Measurements from ENCODE around the gene FAM200B. TPM values are rescaled to one million over a fixed set of nuclear protein-coding genes. Genes with fewer than 3 reads are reported as not detected.

Gene FAM200B
- total RNA-seq, 1 donor from 2014 or later = 12.1 TPM

DNA sequence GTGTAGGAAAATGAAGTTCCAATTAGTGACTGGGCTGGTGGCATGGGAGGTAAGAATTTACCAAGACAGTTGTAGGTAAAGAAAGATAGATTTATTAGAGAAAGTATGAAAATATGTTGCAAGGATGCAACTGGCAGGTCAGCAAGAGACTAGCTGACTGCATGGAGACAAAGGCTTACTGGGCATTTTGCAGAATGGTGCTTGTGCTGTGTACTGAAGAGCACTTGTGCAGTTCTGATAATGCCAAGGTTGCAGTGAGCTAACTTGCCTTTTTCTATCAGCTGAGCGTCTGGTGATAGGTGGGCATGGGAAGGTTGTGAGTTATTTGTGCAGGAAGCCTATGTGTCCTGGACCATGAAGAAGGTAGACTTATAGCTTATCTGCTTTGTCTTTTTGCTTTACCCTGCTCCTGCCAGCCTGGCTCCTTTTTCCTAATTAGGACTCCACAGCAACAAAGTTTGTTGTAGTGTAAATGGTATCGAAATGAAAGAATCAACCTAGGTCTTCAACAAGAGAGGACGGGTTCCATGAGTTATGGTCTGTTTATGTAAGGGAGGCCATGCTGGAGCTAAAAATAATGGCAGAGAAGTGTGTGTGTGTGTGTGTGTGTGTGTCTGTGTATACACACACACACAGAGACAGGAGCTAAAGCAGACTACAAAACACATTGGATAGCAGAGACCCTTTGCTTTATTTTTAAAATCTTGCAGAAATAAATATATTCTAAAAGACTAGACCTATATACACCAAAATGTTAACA lies 36.2 kb downstream of the FAM200B start:
- Histone ChIP-seq H3K36me3 (ENCODE audit: control insufficient read depth, insufficient read depth, low read length) (no peaks in the 10 kb centered on the region), H3K27me3 (ENCODE audit: control insufficient read depth, insufficient read depth, low read length) (no peaks in the 10 kb centered on the region), H3K4me3 (ENCODE audit: low read depth, low read length) (no peak overlapping the region)
- TF ChIP-seq, protein P1, sequence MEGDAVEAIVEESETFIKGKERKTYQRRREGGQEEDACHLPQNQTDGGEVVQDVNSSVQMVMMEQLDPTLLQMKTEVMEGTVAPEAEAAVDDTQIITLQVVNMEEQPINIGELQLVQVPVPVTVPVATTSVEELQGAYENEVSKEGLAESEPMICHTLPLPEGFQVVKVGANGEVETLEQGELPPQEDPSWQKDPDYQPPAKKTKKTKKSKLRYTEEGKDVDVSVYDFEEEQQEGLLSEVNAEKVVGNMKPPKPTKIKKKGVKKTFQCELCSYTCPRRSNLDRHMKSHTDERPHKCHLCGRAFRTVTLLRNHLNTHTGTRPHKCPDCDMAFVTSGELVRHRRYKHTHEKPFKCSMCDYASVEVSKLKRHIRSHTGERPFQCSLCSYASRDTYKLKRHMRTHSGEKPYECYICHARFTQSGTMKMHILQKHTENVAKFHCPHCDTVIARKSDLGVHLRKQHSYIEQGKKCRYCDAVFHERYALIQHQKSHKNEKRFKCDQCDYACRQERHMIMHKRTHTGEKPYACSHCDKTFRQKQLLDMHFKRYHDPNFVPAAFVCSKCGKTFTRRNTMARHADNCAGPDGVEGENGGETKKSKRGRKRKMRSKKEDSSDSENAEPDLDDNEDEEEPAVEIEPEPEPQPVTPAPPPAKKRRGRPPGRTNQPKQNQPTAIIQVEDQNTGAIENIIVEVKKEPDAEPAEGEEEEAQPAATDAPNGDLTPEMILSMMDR (IDR thresholded peaks at IDR 0.05; ENCODE audit: insufficient read depth, low read length, severe bottlenecking) = no peak
- DNase-seq (ENCODE audit: low read depth) (no peak), FAIRE-seq (no peak)

DNA sequence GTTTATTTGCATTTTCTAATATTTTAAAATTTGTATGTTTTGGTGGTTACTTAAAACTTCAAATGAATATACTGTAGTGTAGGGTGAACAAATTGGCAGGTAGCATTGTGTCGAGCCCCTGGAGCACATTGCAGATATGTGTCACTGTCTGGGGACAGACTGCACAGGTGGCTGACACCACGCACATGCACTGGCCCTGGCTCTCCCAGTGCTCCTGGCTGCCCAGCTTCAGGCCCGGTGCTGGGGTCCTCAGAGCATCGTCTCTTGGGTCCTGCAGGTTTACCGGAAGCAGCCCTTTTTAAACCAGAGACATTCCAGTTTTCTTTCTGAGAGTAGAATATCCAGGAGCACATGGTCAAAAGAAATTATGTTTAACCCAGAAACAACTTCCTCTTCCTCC lies 36.8 kb downstream of the FAM200B start:
- H3K27me3 ChIP-seq (ENCODE audit: control insufficient read depth, insufficient read depth, low read length) = no peaks in the 10 kb centered on the region
- no peak for FAIRE-seq

DNA sequence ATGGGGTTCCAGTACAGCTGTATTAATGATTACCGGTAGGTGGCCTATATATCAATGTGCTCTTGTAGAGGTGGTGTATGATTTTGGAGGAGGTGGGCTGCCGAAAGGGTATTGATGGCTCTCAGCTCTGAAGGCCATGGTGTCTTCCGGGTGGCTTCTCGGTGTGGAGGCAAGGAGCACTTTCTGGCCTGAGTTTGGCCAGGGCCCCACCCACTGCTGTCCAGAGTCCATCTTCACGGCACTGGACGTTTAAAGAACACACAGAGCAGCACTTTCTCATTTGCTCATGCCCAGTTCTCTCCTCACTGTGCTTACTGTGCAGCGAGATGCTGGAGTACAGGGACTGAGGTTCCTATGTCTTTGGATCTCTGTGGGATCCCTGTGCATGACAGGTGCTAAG lies 37.3 kb downstream of the FAM200B start:
- no peak for FAIRE-seq
- TF ChIP-seq, protein P1 (IDR thresholded peaks at IDR 0.05; ENCODE audit: insufficient read depth, low read length, severe bottlenecking) = no peak

More for the DNA sequence above, 36.8 kb downstream of the FAM200B start:
- no peaks in the 10 kb centered on the region for H3K36me3 ChIP-seq (ENCODE audit: control insufficient read depth, insufficient read depth, low read length)
- H3K4me3 ChIP-seq (ENCODE audit: low read depth, low read length) = no peak overlapping the region
- TF ChIP-seq, protein P1 (IDR thresholded peaks at IDR 0.05; ENCODE audit: insufficient read depth, low read length, severe bottlenecking) = no peak
- DNase-seq (ENCODE audit: low read depth) = no peak

DNA sequence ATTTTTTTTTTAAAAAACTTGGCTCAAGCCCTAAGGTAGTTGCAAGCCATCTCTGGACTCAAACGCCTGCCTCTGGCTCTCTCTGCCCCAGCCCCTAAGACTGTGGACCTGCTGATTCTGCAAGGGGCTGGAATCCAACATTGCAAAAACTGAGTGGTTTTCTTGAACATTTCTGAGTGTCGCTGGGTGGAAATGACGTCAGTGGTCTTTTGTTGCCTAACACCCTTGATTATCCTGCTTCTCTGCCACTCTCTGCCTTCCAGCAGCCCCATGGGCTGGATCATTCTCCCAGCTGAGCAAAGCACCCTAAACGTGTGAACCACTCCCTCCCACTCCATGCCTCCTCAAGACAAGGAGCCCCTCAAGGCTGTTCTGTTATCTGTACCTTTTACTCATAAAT lies 37.9 kb downstream of the FAM200B start:
- no peaks in the 10 kb centered on the region for H3K36me3 ChIP-seq (ENCODE audit: control insufficient read depth, insufficient read depth, low read length)
- H3K27me3 ChIP-seq (ENCODE audit: control insufficient read depth, insufficient read depth, low read length) = no peaks in the 10 kb centered on the region
- no peak overlapping the region for H3K4me3 ChIP-seq (ENCODE audit: low read depth, low read length)
- TF ChIP-seq, protein P1 (IDR thresholded peaks at IDR 0.05; ENCODE audit: insufficient read depth, low read length, severe bottlenecking) = no peak
- FAIRE-seq (no peak), DNase-seq (ENCODE audit: low read depth) (no peak)

More for the DNA sequence above, 37.3 kb downstream of the FAM200B start:
- Histone ChIP-seq H3K36me3 (ENCODE audit: control insufficient read depth, insufficient read depth, low read length) (no peaks in the 10 kb centered on the region), H3K4me3 (ENCODE audit: low read depth, low read length) (no peak overlapping the region), H3K27me3 (ENCODE audit: control insufficient read depth, insufficient read depth, low read length) (no peaks in the 10 kb centered on the region)
- DNase-seq (ENCODE audit: low read depth) = no peak

DNA sequence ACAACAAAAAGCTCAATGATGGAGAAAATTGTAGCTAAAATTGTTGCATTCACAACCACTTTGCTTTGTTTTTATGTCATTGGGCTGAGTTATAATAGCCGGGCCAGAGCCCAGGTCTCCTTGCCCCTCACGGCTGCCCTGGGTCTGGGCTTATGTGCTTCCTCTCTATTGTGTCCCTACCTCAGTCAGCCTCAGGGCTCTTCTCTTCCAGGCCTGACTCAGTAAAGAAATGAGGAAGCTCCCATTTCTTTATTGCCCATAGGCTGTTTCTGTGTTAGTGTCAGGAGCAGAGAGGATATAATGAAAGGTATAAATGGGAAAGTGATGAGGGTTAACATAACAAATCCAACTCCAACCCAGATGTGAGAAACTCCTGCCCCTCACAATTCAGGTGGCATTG lies 39.2 kb downstream of the FAM200B start:
- TF ChIP-seq, protein P1 (IDR thresholded peaks at IDR 0.05; ENCODE audit: insufficient read depth, low read length, severe bottlenecking) = no peak
- Histone ChIP-seq H3K4me3 (ENCODE audit: low read depth, low read length) (no peak overlapping the region), H3K36me3 (ENCODE audit: control insufficient read depth, insufficient read depth, low read length) (no peaks in the 10 kb centered on the region), H3K27me3 (ENCODE audit: control insufficient read depth, insufficient read depth, low read length) (no peaks in the 10 kb centered on the region)
- no peak for FAIRE-seq
- no peak for DNase-seq (ENCODE audit: low read depth)

DNA sequence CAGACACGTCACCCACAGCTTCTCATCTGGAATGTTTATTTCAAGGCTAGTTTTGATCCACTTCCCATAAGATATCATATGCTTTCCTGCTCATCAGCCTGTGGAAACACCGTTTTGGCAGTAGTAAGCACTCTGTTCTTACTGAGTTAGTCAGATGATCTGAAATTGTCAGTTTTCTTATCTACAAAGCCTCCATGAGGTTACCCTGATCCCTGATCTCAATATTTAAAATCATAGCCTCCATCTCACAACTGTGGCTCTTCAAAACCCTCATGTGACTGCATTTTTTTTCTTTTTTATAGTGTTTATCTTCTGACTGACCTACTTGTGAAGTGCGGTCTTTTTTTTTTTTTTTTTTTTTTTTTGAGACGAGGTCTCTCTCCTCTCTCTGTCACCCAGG lies 44.0 kb downstream of the FAM200B start:
- TF ChIP-seq, protein P1 (IDR thresholded peaks at IDR 0.05; ENCODE audit: insufficient read depth, low read length, severe bottlenecking) = no peak
- FAIRE-seq = no peak
- Histone ChIP-seq H3K4me3 (ENCODE audit: low read depth, low read length) (no peak overlapping the region), H3K27me3 (ENCODE audit: control insufficient read depth, insufficient read depth, low read length) (no peaks in the 10 kb centered on the region), H3K36me3 (ENCODE audit: control insufficient read depth, insufficient read depth, low read length) (no peaks in the 10 kb centered on the region)
- DNase-seq (ENCODE audit: low read depth) = no peak
